Activated gamma-delta T cell (primary cell): ENCODE measurements around the gene MPO.

Source experiments
- DNase-seq: peaks from one replicate; lab custom pipeline; 2025; lab: John Stamatoyannopoulos, UW

The MPO gene

GRCh38 chr17:58320163-58320558, 39.4 kb upstream of the MPO start:
- no peak for DNase-seq

DNA sequence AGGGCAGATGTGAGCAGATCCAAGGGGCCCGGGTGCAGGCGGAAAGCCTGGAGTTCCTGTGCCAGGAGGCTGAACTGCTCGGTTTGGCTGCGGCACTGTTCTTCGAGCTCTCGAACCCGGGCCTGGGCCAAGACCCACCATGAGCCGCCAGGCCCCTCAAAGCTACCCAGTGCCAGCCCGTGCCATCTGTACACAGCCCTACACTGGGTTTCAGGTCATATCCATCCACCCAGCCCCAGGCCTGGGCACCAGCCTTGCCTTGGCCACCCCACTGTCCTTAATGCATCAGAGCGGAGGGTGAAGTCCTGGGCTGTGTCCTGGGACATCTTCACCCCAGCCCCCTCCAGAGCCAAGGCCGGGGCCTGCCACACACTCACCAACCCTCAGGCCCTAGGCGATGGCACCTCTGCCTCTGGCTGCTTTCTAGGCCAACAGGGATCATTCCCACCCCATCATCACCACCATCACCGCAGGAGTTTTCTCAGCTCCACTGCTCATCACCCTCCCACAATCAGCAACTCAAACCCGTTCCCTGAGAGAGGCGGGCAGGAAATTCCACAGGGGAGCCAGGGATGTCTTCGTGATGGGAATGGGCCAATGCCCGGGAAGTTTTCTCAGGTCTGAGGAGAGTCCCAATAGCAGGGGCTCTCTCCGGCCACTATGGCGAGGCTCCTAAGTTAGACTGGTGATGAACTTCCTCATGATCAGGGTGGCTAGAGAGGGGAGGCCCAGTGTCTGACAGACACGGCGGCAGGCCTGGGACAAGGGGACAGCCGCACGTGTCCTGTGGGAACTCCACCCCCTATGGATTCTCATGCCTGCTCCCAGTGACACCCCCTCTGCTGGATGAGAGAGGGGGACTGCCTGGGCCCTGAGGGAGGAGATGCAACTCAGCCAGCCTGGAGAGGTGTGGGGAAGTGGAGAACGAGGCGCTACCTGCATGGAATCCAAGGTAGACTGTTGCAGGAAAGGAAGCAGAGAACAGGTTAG, 38.7 kb upstream of the MPO start:
- DNase-seq: no peak

DNA sequence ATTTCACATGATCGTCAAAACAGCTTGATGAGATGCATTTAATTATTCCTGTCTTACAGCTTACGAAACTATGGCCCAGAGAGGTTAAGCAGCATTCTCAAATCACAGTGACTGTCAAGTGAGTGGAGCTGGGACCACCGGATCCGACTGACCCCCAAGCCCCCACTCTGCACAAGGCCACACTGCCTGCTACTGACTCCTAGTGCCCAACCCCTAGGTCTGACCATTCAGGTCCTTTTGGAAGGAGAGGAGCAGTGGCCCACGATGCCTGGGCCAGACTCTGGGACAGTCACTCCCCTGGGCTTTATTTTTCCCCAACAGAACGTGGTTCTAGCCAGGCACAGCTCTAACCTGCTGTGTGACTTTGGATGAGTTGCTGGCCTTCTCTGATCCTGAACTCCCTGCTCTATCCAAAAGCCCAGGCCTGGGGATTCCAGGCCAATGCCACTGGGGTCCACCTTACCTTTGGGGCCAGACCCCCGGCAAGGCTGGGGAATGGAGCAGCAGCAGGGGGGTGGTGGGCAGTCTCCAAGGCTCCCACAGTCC, 38.0 kb upstream of the MPO start:
- no peak for DNase-seq

DNA sequence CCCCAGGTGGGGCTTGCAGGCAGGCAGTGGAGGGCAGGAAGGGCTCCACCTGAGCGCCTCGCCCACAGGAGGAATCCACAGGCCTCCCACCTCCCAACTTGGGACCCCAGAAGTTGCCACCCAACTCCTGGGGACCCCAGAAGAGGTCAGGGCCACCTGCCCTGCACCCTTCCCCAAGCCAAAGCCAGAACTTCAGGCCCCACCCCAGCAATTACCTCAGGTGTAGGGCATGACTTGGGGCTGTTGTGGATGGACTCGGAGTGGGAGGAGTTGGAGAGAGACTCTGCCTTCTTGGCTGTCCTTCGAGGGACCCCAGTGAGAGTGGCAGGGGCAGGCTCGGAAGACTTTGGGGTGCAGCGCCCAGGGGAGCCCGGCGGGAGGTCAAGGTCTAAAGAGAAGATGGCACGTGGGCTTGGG, 37.3 kb upstream of the MPO start:
- no peak for DNase-seq

DNA sequence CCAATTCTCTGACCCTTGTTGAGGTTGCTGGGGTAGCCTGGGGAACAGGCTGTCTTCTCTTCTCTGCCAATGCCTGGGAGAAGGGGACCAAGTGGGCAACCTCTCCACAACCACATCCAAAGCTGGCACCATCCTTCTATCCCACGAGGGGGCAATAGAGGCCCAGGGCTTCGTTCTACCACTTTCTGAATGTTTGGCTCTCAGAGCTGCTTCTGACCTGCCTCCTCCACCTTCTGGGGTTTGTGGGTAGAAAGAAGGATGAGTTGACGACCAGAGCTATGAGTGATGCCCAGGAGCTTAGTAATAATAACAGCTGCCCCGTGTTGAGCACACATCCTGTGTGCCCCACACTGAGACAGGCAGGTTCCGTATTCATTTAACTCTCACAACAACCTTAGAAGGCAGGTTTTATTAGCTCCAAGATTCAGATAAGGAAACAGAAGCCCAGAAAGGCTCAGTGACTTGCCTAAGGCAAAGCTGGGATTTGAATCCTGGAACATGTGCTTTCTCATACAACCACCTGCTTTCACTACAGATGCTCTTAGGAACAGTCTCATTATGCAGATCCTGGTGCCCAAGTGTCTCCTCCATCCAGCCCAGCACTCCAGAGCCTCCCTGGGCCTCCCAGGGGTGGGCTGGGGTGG, 36.8 kb upstream of the MPO start:
- DNase-seq: no peak

- DNase-seq: no peak
Observed at GRCh38 chr17:58316260-58316960, 35.7 kb upstream of the MPO start.

DNA sequence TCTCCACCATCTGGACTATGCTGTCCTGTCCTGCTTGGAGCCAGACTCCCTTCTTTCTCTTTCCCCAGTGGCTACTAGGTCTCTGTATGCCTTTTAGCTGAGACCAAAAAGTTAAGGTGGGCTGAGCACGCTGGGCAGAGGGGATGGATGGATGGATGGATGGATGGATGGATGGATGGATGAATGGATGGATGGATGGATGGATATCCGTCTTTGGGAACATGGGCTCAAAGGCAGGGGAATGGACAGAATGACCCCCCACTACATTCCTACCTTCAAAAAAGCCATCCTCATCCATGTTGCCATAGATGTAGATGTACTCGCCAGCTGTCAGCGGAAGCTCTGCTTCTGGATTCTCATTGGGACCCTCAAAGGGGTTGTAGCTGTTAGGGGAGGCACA, 35.0 kb upstream of the MPO start:
- DNase-seq: no peak

DNA sequence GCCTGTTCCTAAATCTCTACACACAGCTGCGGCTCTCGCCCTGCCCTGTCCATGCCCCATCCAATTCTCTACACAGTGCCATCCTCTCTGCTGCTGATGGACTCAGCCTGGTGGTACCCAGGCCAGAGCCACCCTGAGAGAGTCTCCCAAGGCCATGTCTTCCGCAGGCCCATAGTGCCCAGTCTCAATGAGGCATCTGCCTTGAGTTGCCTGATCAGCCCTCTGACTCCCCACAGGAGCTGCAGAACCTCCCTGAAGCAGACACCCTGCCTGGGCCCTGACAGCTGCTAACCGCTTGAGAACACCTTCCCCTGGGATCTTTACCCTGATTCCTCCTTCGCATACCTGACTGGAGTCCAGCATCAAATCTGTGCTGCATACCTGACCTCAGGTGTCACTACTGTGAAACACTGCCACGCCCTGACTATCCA, 34.6 kb upstream of the MPO start:
- DNase-seq: no peak

GRCh38 chr17:58314706-58315015, 33.9 kb upstream of the MPO start:
- no peak for DNase-seq

- DNase-seq: no peak
Observed at GRCh38 chr17:58313815-58314705, 33.3 kb upstream of the MPO start.

DNA sequence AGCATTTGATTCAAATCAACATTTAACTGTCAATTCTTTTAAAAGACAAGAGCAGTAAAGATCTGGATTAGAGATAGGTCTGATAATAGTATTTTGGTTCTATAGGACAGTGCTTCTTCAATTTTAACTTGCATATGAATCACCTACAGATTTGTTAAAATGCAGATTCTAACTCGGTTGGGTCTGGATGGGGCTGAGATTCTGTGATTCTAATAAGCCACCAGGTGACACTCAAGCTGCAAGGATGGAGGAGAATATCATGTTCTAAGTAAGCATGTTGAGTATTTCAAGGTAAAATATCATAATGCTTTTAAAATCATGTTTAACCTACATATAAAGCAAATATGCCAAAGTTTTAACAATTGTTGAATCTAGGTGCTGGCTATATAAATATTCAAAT, 32.1 kb upstream of the MPO start:
- no peak for DNase-seq

- DNase-seq: no peak
Observed at GRCh38 chr17:58312021-58312630, 31.4 kb upstream of the MPO start.

DNA sequence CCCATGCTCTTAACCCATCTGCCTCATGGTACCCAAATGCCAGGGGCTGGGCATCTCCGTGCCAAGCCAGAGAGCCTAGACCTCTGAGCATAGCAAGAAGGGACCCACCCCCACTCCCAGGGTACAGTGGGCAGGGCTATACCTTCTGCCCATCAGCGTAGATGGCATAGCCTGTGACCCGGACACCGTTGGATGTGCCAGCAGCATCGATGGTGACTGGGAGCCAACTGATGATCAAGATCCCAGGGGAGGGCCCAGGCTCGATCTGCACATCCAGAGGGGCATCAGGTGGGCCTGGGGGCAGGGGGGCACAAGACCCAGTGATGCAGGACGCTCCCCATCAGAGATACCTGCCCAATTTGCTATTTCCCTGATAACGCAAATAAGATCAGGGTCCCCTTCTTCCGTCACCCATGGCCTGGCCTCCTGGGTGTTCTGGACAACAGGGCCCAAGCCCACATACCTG, 30.7 kb upstream of the MPO start:
- no peak for DNase-seq

- no peak for DNase-seq
Observed at GRCh38 chr17:58310511-58311428, 30.0 kb upstream of the MPO start.

DNA sequence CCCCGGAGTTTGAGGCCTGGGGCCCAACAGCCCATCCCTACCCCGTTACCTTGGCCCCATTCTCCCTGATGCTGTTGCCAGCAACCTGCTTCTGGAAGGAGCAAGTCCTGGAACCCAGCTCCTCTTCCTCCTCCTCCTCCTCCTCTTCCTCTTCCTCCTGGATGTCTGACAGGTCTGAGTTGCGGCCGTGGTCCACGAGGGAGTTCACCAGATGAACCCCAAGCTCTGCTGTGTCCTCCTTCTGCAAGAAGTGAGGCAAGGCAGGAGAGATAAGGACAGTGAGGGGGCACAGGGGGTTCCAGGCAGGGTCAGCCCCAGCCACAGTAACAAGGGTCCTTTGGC, 29.2 kb upstream of the MPO start:
- DNase-seq: no peak

GRCh38 chr17:58308985-58309917, 28.5 kb upstream of the MPO start:
- DNase-seq: no peak

GRCh38 chr17:58308173-58308984, 27.6 kb upstream of the MPO start:
- no peak for DNase-seq
